Glutamatergic neuron (in vitro differentiated cells): ENCODE measurements around the gene ASB16. TPM values are rescaled to one million over a fixed set of nuclear protein-coding genes. Genes with fewer than 3 reads are reported as not detected.
"Not testable (repeated sequence)": the region's sequence is repeated elsewhere in the genome, so short reads cannot be mapped to it uniquely, and the experiment has no call there.

Experiments used
- DNase-seq: peaks from one replicate; pipeline ENCODE4 v3.0.0; 2022
- H3K27ac Mint-ChIP-seq: one replicate; pipeline ENCODE4 v1.8.0; 2020; ENCODE audit warnings: mild to moderate bottlenecking, mixed read lengths, inconsistent platforms; ENCODE audit not compliant: unreplicated experiment
- H3K27me3 Mint-ChIP-seq: one replicate; pipeline ENCODE4 v1.8.0; 2020; ENCODE audit warnings: mild to moderate bottlenecking, moderate library complexity, mixed read lengths, inconsistent platforms; ENCODE audit not compliant: unreplicated experiment
- H3K36me3 Mint-ChIP-seq: one replicate; pipeline ENCODE4 v1.8.0; 2020; ENCODE audit warnings: mild to moderate bottlenecking, mixed read lengths, inconsistent platforms; ENCODE audit not compliant: unreplicated experiment
- H3K4me1 Mint-ChIP-seq: one replicate; pipeline ENCODE4 v1.8.0; 2020; ENCODE audit warnings: mild to moderate bottlenecking, low read depth, mixed read lengths, inconsistent platforms; ENCODE audit not compliant: unreplicated experiment
- H3K4me3 Mint-ChIP-seq: one replicate; pipeline ENCODE4 v1.8.0; 2020; ENCODE audit warnings: mild to moderate bottlenecking, mixed read lengths, inconsistent platforms; ENCODE audit not compliant: unreplicated experiment
- H3K9me3 Mint-ChIP-seq: one replicate; pipeline ENCODE4 v1.8.0; 2020; ENCODE audit warnings: mild to moderate bottlenecking, moderate library complexity, mixed read lengths, inconsistent platforms; ENCODE audit not compliant: unreplicated experiment
- CTCF ChIP-seq: fragments of 200-600 bp; sonication (generic); IDR thresholded peaks from one replicate; pipeline ENCODE4 v1.5.0; 2021; ENCODE audit not compliant: partially characterized antibody, unreplicated experiment
- total RNA-seq: library from RNA; stranded (reverse); fragmentation: NEBNext Ultra II Directional; extraction: Animal tissue kit (Norgen Biotek cat#: 25700); gene quantifications from one replicate; pipeline ENCODE4 v1.2.1, GENCODE V29; 2021; ENCODE audit not compliant: unreplicated experiment

ASB16 gene
- total RNA-seq, 1 donor from 2014 or later, result not detected

- no peak for TF ChIP-seq CTCF
- H3K36me3 Mint-ChIP-seq, result no peaks in the 10 kb centered on the region
- DNase-seq, result no peak
- no peak overlapping the region for H3K4me3 Mint-ChIP-seq
- H3K27ac Mint-ChIP-seq, result peak overlapping the region; percentile 12
- H3K9me3 Mint-ChIP-seq, result no peaks in the 10 kb centered on the region
- H3K27me3 Mint-ChIP-seq, result peaks cover 1% of the 10 kb centered on the region
- peaks cover 2% of the 10 kb centered on the region for H3K4me1 Mint-ChIP-seq
Observed at GRCh38 chr17:44144966-44145739, 25.4 kb upstream of the ASB16 start.

GRCh38 chr17:44146375-44147346 lies 23.8 kb upstream of the ASB16 start:
- Mint-ChIP-seq H3K4me3 (no peak overlapping the region), H3K36me3 (no peaks in the 10 kb centered on the region), H3K27me3 (peaks cover 1% of the 10 kb centered on the region), H3K27ac (no peak overlapping the region), H3K9me3 (no peaks in the 10 kb centered on the region), H3K4me1 (peaks cover 2% of the 10 kb centered on the region)
- no peak for DNase-seq
- TF ChIP-seq CTCF, result no peak

- no peak for TF ChIP-seq CTCF
- Mint-ChIP-seq H3K36me3 (no peaks in the 10 kb centered on the region), H3K27me3 (peaks cover 1% of the 10 kb centered on the region), H3K4me1 (peaks cover 2% of the 10 kb centered on the region), H3K27ac (no peak overlapping the region), H3K4me3 (no peak overlapping the region), H3K9me3 (no peaks in the 10 kb centered on the region)
- no peak for DNase-seq
Observed at GRCh38 chr17:44147812-44148211, 22.7 kb upstream of the ASB16 start.

- not testable (repeated sequence) for H3K4me3 Mint-ChIP-seq, H3K27ac Mint-ChIP-seq, H3K36me3 Mint-ChIP-seq, H3K4me1 Mint-ChIP-seq, H3K27me3 Mint-ChIP-seq, H3K9me3 Mint-ChIP-seq, DNase-seq
Observed at GRCh38 chr17:44149066-44149465, 21.4 kb upstream of the ASB16 start.

- Mint-ChIP-seq H3K27me3 (peaks cover 1% of the 10 kb centered on the region), H3K4me3 (no peak overlapping the region), H3K27ac (no peak overlapping the region), H3K9me3 (no peaks in the 10 kb centered on the region), H3K36me3 (no peaks in the 10 kb centered on the region), H3K4me1 (peaks cover 2% of the 10 kb centered on the region)
- TF ChIP-seq CTCF, result no peak
- DNase-seq, result no peak
Observed at GRCh38 chr17:44149750-44150329, 20.7 kb upstream of the ASB16 start.
